Duodenal mucosa (tissue), 2 donors: ENCODE measurements around the gene PCBP4.
"Not testable (repeated sequence)": the region's sequence is repeated elsewhere in the genome, so short reads cannot be mapped to it uniquely, and the experiment has no call there.

Experiments used
- H3K27ac ChIP-seq: one replicate; pipeline ENCODE4 v1.7.0; 2013; ENCODE audit warnings: low read depth, low read length
- H3K27me3 ChIP-seq, 2 donors: one replicate each; pipeline ENCODE4 v1.7.0; 2013; ENCODE audit warnings: low read length in 2 of 2, control low read depth in 1 of 2; ENCODE audit not compliant: insufficient read depth in 2 of 2, control insufficient read depth in 1 of 2
- H3K36me3 ChIP-seq, 2 donors: one replicate each; pipeline ENCODE4 v1.7.0; 2013; ENCODE audit warnings: low read length in 2 of 2, control low read depth in 1 of 2; ENCODE audit not compliant: insufficient read depth in 2 of 2, control insufficient read depth in 1 of 2
- H3K4me1 ChIP-seq, 2 donors: one replicate each; pipeline ENCODE4 v1.7.0; 2013; ENCODE audit warnings: low read length in 2 of 2, control low read depth in 1 of 2; ENCODE audit not compliant: insufficient read depth in 2 of 2, control insufficient read depth in 1 of 2
- H3K4me3 ChIP-seq, 2 donors: one replicate each; pipeline ENCODE4 v1.7.0; 2013; ENCODE audit warnings: low read length in 2 of 2, low read depth in 1 of 2
- H3K9ac ChIP-seq, 2 donors: one replicate each; pipeline ENCODE4 v1.7.0; 2013; ENCODE audit warnings: low read length in 2 of 2, low read depth in 1 of 2
- H3K9me3 ChIP-seq, 2 donors: one replicate each; pipeline ENCODE4 v1.7.0; 2013; ENCODE audit warnings: low read length in 2 of 2, control low read depth in 1 of 2; ENCODE audit not compliant: control insufficient read depth in 1 of 2

The PCBP4 gene

DNA sequence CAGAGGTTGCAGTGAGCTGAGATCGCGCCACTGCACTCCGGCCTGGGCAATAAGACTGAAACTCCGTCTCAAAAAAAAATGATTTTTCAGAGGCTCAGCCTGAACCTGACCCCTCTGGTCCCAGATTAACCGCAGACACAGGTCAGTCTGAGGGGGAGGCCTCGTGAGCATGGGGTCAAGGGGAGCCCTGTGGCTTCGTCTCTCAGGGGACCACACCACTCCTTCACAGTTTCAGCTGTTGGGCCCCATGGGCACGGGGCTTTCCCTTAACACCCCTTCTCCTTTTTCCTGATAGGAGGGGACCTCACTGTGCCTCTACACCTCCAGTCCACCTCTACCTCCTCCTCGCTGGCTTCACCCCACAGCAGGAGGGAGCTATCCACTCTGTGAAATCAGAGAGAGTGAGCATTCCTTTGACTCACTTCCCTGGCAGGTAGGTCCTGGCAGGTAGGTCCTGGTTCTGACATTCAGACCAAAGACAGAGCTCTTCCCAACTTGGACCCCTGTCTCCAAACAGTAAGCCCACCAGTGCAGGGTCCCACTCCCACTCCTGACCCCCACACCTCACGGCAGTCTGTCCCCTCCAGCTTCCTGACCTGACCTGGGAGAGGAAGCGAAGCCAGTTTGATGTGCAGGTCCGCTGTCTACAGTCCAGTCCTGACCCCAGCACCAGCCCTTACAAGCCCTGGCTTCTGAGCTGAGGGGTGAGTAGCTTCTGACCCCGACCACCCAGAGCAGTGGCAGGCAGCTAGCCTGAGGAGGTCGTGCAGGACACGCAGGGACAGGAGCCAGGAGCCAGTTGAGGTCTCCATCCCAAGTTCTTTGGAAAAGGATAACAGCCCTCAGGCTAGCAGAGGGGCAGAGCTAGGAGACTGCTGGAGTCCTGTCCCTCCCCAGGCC is 34.5 kb downstream of the PCBP4 start:
- no peak overlapping the region for H3K9ac ChIP-seq
- H3K9me3 ChIP-seq, result no peaks in the 10 kb centered on the region
- H3K36me3 ChIP-seq, result peaks cover 36 to 50% of the 10 kb centered on the region in 2 donors
- no peak overlapping the region for H3K27ac ChIP-seq
- no peaks in the 10 kb centered on the region for H3K4me1 ChIP-seq
- H3K4me3 ChIP-seq, result no peak overlapping the region
- H3K27me3 ChIP-seq, result no peaks in the 10 kb centered on the region

DNA sequence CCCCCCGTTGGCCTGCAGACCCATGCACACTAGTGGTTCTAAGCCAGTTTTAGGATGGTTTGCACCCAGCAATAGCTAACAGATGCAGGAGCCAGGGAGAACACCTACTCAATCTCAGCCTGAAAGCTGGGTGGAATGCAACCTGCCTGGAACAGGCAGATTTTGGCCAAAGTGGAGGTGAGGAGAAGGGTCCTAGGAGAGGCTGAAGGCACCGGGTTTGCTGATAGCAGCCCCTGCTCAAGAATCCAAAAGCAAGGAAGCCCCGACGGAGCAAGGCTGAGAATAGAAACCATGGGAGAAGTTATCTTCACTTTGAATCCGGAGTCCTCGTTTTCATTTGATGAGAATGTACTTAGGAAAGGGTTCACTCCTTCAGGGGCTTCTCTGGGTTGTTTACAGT is 35.5 kb downstream of the PCBP4 start:
- H3K4me1 ChIP-seq, result no peaks in the 10 kb centered on the region
- peaks cover 27 to 40% of the 10 kb centered on the region in 2 donors for H3K36me3 ChIP-seq
- H3K4me3 ChIP-seq, result no peak overlapping the region
- no peaks in the 10 kb centered on the region for H3K27me3 ChIP-seq
- no peaks in the 10 kb centered on the region for H3K9me3 ChIP-seq
- no peak overlapping the region for H3K9ac ChIP-seq
- H3K27ac ChIP-seq, result no peak overlapping the region

DNA sequence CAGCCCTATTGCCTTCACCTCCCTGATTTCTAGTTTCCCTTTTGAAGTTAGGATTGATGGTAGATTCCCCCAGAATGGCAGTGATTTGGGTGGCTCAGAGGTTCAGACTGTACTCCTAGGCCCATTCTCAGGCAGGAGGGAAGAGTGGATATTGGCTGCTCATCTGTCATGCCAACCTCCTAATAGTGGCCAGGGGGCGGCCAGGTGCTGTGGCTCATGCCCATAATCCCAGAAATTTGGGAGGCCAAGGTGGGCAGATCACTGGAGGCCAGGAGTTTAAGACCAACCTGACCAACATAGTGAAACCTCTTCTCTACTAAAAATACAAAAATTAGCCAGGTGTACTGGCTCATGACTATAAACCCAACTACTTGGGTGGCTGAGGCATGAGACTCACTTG is 36.8 kb downstream of the PCBP4 start:
- no peak overlapping the region for H3K9ac ChIP-seq
- no peak overlapping the region for H3K27ac ChIP-seq
- no peaks in the 10 kb centered on the region for H3K9me3 ChIP-seq
- H3K4me1 ChIP-seq, result no peaks in the 10 kb centered on the region
- H3K27me3 ChIP-seq, result no peaks in the 10 kb centered on the region
- H3K4me3 ChIP-seq, result no peak overlapping the region
- peaks cover 22 to 28% of the 10 kb centered on the region in 2 donors for H3K36me3 ChIP-seq

DNA sequence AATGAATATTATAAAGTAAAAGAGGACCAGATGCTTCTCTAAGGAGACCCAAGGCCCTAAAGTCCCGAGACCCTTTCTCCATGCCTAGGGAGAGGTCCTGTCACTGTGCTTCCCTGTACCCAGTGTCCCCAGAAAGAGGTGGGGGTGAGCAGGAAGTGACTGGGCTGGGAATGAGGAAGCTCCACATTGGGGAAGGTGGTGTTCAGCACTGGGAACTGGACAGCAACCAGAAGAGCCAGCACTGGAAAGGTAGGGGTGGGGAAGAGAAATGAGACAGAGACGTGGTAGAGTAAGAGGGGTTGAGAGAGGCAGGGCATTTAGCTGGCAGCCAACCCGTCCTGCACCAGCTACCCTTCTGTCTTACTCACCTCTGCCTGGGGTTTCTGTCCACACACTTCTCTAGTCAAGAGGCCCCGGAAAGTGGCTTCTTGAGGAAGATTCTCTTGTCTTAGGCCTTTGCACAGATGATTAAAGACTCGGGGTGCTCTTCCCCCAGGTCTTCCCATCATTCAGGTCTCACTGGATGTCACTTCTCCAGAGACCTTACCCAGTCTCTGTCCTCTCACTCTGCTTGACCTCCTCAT is 37.7 kb downstream of the PCBP4 start:
- no peak overlapping the region for H3K9ac ChIP-seq
- H3K9me3 ChIP-seq, result no peaks in the 10 kb centered on the region
- H3K4me3 ChIP-seq, result no peak overlapping the region
- H3K4me1 ChIP-seq, result no peaks in the 10 kb centered on the region
- H3K36me3 ChIP-seq, result peaks cover 16 to 18% of the 10 kb centered on the region in 2 donors
- H3K27me3 ChIP-seq, result no peaks in the 10 kb centered on the region
- H3K27ac ChIP-seq, result no peak overlapping the region

DNA sequence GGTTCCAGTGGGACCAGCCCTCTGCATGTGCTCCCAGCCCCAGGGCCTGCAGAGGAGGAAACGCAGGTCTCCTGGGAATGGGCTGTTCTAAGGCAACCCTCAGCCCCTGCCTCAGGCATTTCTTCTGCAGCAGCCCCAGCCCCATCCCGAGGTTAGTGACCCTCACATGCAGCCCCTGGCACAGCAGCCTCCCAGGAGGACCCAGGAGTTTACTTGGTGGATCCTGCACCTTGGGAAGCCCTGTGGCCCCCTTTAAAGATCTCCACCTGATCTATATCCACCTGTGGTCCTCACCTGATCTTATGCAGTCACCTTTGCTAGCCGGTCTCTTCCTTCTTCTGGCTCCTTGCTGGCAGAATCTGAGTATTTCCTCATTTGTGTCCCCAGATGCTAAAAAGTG is 38.3 kb downstream of the PCBP4 start:
- H3K27me3 ChIP-seq, H3K4me1 ChIP-seq, H3K9ac ChIP-seq, H3K4me3 ChIP-seq, H3K9me3 ChIP-seq, H3K27ac ChIP-seq: not testable (repeated sequence)
- peaks cover 13% of the 10 kb centered on the region in 2 donors for H3K36me3 ChIP-seq

DNA sequence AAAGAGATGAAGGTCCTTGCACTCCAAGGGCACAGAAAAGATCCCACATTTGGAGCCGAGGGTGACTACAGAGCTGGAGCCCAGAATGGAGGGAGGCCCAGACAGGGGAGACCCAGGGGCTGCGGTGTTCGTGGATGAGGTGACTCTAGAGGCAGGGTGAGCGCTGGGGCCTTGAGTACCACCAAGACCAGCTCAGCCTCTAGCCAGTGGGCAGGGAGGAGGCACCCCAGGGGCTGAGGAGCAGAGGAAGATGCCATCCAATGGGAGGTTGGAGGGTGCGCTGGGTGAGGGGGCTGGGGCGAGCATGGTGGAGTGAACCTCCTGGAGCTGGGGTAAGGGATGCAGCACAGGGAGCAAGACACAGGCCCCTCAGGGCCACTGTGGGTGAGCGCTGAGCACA is 38.8 kb downstream of the PCBP4 start:
- Histone ChIP-seq H3K27me3 (no peaks in the 10 kb centered on the region), H3K4me1 (no peaks in the 10 kb centered on the region), H3K4me3 (no peak overlapping the region), H3K9ac (no peak overlapping the region), H3K27ac (no peak overlapping the region), H3K9me3 (no peaks in the 10 kb centered on the region), H3K36me3 (peaks cover 8% of the 10 kb centered on the region in 2 donors)

DNA sequence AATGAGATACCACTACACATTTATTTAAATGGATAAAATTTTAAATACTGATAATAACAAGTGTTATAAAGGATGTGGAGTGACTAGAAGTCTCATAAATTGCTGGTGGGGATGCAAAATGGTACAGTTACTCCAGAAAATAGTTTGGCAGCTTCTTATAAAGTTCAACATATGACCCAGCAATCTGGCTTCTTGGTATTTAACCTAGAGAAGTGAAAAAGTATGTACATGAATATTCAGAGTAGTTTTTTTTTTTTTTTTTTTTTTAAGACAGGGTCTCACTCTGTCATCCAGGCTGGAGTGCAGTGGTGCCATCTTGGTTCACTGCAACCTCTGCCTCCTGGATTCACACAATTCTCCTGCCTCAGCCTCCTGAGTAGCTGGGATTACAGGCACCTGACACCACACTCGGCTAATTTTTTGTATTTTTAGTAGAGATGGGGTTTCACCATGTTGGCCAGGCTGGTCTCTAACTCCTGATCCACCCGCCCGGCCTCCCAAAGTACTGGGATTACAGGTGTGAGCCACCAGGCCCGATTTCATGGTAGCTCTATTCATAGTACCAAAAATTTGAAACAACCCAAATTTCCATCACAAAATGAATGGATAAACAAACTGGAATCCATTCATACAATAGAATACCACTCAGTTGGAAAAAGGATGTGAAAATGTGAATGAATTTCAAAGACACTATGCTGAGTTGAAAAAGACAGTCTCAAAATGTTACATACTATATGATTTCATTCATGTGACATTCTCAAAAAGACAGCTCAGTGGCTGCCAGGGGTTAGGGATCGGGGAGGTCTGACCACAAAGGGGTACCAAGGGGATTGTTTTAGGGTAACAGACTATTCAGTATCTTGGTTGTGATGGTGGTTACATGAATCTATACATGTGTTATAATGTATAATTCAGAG is 39.9 kb downstream of the PCBP4 start:
- Histone ChIP-seq H3K27me3 (no peaks in the 10 kb centered on the region), H3K36me3 (no peaks in the 10 kb centered on the region), H3K4me1 (no peaks in the 10 kb centered on the region), H3K4me3 (no peak overlapping the region), H3K27ac (no peak overlapping the region), H3K9me3 (no peaks in the 10 kb centered on the region), H3K9ac (no peak overlapping the region)

DNA sequence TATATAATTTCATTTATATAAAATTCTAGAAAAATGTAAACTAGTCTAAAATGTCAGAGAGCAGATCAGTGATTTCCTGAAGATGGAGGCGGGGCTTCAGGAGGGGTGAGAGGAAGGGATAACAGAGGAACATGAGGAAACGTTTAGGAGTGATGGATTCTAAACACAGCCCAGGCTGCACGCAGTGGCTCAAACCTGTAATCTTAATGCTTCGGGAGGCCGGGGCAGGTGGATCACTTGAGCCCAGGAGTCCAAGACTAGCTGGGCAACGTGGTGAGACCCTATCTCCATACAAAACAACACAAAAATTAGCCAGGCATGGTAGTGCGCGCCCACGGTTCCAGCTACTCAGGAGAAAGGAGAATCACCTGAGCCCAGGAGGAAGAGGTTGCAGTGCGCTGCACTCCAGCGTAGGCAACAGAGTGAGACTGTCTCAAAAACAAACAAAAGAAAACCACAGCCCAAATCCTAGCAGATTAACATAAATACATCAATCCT is 46.1 kb downstream of the PCBP4 start:
- Histone ChIP-seq H3K36me3 (no peaks in the 10 kb centered on the region), H3K4me1 (no peaks in the 10 kb centered on the region), H3K4me3 (no peak overlapping the region), H3K27ac (no peak overlapping the region), H3K9ac (no peak overlapping the region), H3K27me3 (peaks cover 0 to under 1% of the 10 kb centered on the region in 2 donors), H3K9me3 (no peaks in the 10 kb centered on the region)

DNA sequence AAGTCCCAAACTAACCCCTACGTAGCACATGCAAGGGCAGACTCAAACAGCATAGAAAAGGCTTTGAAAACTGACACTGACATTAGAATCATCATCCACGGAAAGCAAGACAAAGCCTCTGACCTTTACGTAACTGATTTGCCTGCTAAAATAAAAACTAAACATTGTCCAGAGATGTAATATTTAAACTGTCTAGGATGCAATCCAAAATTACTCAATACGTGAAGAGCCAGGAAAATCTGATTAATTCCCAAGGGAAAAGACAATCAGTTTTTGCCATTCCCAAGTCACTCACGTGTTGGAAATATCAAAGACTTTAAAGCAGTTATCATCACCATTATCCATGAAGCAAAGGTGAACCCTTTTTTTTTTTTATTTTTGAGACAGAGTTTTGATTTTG is 50.8 kb downstream of the PCBP4 start:
- Histone ChIP-seq H3K27ac (no peak overlapping the region), H3K9me3 (no peaks in the 10 kb centered on the region), H3K4me3 (no peak overlapping the region), H3K27me3 (peaks cover 0 to 2% of the 10 kb centered on the region in 2 donors), H3K9ac (no peak overlapping the region), H3K4me1 (no peaks in the 10 kb centered on the region), H3K36me3 (no peaks in the 10 kb centered on the region)

DNA sequence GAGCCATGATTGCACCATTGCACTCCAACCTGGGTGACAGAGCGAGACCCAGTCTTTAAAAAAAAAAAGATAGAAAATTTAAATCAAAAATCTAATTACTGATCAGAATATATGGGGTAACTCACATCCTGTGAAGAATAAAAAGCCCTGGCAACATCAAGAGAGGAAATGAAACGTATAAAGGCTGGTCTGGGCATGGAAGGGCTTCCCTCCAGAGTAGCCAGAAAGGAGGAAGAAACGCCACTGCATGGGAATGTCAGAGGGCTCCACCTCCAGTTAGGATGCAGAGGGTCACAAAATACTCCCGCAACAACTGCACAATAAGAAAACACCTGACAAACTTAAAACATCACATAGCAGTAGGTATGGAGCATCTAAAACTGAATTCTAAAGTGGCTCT is 59.2 kb downstream of the PCBP4 start:
- no peak overlapping the region for H3K9ac ChIP-seq
- no peaks in the 10 kb centered on the region for H3K9me3 ChIP-seq
- H3K4me1 ChIP-seq, result no peaks in the 10 kb centered on the region
- no peak overlapping the region for H3K4me3 ChIP-seq
- H3K27ac ChIP-seq, result no peak overlapping the region
- H3K36me3 ChIP-seq, result no peaks in the 10 kb centered on the region
- H3K27me3 ChIP-seq, result no peaks in the 10 kb centered on the region
